Bronchial epithelial cell (primary cell): ENCODE results near the gene CLOCK. TPM values are rescaled to one million over a fixed set of nuclear protein-coding genes. Genes with fewer than 3 reads are reported as not detected.

Source experiments
- DNase-seq: peaks from one replicate; pipeline ENCODE4 v3.0.0-alpha.2; 2010; ENCODE audit warnings: low read depth
- FAIRE-seq: peaks from 2 replicates; lab custom pipeline; 2011; peaks lifted over from hg19 to GRCh38; lab: Jason Lieb, UNC
- H3K27me3 ChIP-seq: 2 replicates; pipeline ENCODE4 v1.5.1; 2011; ENCODE audit warnings: low read length; ENCODE audit not compliant: control insufficient read depth, insufficient read depth
- H3K36me3 ChIP-seq: 2 replicates; pipeline ENCODE4 v1.5.1; 2011; ENCODE audit warnings: low read length; ENCODE audit not compliant: control insufficient read depth, insufficient read depth
- H3K4me3 ChIP-seq: 2 replicates; pipeline ENCODE4 v1.5.1; 2011; ENCODE audit warnings: mild to moderate bottlenecking, low read depth, low read length, control low read depth
- CTCF ChIP-seq: IDR thresholded peaks from 2 replicates; pipeline ENCODE4 v1.5.1; 2011; ENCODE audit warnings: mild to moderate bottlenecking, moderate library complexity, low read length, control low read depth, inconsistent platforms; ENCODE audit not compliant: insufficient read depth, severe bottlenecking
- total RNA-seq: library from RNA; depleted of rRNA; stranded (reverse); fragments of >200 nt; gene quantifications from 2 replicates; pipeline ENCODE4 v1.2.1, GENCODE V29; 2014

The CLOCK gene
- total RNA-seq, 1 donor from 2014 or later, result 20.8 TPM

- no peaks in the 10 kb centered on the region for H3K27me3 ChIP-seq
- DNase-seq, result peak; percentile 20
- no peak overlapping the region for H3K4me3 ChIP-seq
- H3K36me3 ChIP-seq, result peaks cover 1% of the 10 kb centered on the region
- TF ChIP-seq CTCF, result no peak
- FAIRE-seq, result no peak
Measured at GRCh38 chr4:55442541-55442940, 104.2 kb downstream of the CLOCK start.

GRCh38 chr4:55440786-55441185, 105.9 kb downstream of the CLOCK start:
- DNase-seq (no peak), FAIRE-seq (no peak)
- H3K36me3 ChIP-seq, result peaks cover 1% of the 10 kb centered on the region
- no peak overlapping the region for H3K4me3 ChIP-seq
- H3K27me3 ChIP-seq, result no peaks in the 10 kb centered on the region
- TF ChIP-seq CTCF, result no peak

- no peak for DNase-seq
- H3K27me3 ChIP-seq, result no peaks in the 10 kb centered on the region
- peaks cover 5% of the 10 kb centered on the region for H3K36me3 ChIP-seq
- no peak for FAIRE-seq
- TF ChIP-seq CTCF, result no peak
- no peak overlapping the region for H3K4me3 ChIP-seq
Measured at GRCh38 chr4:55439023-55439422, 107.7 kb downstream of the CLOCK start.

- Histone ChIP-seq H3K27me3 (no peaks in the 10 kb centered on the region), H3K36me3 (peaks cover 6% of the 10 kb centered on the region), H3K4me3 (no peak overlapping the region)
- no peak for TF ChIP-seq CTCF
- FAIRE-seq, result no peak
- DNase-seq, result no peak
Measured at GRCh38 chr4:55438314-55438713, 108.4 kb downstream of the CLOCK start.

- H3K36me3 ChIP-seq, result peaks cover 7% of the 10 kb centered on the region
Measured at GRCh38 chr4:55437823-55438222, 108.9 kb downstream of the CLOCK start.

More at GRCh38 chr4:55437823-55438222, 108.9 kb downstream of the CLOCK start:
- H3K27me3 ChIP-seq, result no peaks in the 10 kb centered on the region
- no peak for FAIRE-seq
- no peak overlapping the region for H3K4me3 ChIP-seq
- no peak for TF ChIP-seq CTCF
- DNase-seq, result no peak
